NCI-H345 treated with DMSO at 0.1 percent for 48 hours (cell line): ENCODE results near the gene OR13C2.
A peak's percentile ranks its signal among the peaks of the same experiment; 100 is the strongest.
"Not testable (repeated sequence)": the region's sequence is repeated elsewhere in the genome, so short reads cannot be mapped to it uniquely, and the experiment has no call there.

Experiments
- DNase-seq: peaks from one replicate; lab custom pipeline; 2025; ENCODE audit not compliant: unreplicated experiment; lab: John Stamatoyannopoulos, UW

OR13C2 gene, protein sequence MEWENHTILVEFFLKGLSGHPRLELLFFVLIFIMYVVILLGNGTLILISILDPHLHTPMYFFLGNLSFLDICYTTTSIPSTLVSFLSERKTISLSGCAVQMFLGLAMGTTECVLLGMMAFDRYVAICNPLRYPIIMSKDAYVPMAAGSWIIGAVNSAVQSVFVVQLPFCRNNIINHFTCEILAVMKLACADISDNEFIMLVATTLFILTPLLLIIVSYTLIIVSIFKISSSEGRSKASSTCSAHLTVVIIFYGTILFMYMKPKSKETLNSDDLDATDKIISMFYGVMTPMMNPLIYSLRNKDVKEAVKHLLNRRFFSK

DNA sequence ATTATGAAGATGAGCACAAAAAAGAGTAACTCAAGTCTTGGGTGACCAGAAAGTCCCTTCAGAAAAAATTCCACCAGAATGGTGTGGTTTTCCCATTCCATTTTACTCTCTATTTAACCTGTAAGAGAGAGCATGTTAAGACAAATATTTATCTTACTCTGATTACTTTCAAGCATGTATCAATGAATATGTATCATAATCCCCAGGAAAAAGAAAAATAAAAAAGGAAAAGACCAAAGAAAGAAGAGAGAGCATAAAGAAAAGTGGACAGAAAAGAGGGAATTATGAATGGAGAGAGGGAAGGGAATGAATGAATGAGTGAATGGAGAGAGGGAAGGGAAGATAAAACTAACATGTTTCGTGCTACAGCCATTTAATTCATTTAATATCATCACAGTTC lies at the start of gene OR13C2:
TSS of gene OR13C2 (minus strand) at position 101 of the 400 bp plus-strand sequence. CDS start at position 101, 0 bp downstream.
- not testable (repeated sequence) for DNase-seq

DNA sequence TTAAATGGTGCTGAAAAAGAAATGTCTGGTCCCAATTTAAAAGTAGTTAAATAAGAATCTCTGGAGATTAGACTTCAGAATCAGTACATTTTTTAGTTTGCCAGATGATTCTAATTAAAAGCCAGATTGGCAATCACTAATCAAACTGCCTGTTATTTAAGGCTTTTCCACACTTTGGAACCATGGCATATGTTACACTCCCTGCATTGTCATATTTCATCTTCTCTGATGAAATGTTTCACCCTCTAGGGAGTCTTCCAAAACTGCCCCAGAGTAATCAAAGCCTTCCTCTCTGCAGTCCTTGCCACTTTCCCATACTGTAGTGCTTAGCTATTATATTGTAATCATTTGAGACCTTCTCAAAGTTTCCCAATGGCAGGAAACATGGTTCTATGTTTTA lies 30.0 kb upstream of the OR13C2 start:
- no peak for DNase-seq

DNA sequence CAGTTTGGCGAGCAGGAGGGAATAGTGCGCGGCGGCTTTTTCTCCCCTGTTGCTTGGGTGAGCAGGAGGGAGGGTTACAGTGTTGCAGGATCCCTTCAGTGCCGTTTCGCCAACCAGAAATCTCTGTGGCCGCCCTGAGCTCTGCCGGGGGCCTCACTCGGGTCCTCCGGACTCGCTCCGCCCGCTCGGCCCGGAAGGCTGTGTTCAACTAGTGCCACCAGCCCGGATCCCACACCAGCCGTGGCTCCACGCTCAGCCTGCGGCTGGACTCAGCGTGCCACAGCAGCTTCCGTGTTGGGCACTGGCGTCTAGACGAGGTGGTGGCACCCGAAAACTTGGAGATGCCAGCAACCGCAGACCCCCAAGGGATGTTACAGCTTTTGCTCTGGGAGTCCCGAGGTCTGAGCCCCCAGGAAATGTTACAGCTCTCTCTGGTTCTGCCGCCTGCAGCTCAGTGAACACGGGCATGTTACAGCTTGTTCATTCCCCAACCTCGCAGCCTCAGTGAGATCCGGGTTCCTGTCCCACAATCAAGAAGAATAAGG lies 28.6 kb upstream of the OR13C2 start:
- no peak for DNase-seq

DNA sequence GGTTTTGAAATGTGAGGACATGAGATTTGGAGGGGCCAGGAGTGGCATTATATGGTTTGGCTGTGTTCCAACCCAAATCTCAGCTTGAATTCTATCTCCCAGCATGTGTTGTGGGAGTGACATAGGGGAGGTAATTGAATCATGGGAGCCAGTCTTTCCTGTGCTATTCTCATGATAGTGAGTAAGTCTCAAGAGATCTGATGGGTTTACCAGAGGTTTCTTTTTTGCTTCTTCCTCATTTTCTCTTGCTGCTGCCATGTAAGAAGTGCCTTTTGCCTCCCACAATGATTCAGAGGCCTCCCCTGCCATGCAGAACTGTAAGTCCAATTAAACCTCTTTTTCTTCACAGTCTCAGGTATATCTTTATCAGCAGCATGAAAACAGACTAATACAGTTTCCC lies 20.5 kb upstream of the OR13C2 start:
- not testable (repeated sequence) for DNase-seq

DNA sequence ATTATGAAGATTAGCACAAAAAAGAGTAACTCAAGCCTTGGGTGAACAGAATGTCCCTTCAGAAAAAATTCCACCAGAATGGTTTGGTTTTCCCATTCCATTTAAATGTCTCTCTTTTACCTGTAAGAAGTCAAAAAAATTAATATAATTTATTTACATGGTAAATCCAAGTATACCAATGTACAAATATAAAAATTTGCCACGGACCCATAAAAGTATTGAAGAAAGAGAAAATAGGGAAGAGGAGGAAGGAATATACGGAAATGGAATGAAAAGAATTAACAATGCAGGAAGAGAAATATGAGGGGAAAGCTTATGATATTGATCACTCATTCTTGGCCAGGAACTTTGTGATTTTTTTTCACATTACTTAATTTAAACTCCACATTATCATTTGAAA lies 12.7 kb upstream of the OR13C2 start, which contains the start of gene OR13C9:
TSS of gene OR13C9 (minus strand) at position 101 of the 400 bp plus-strand sequence. CDS start at position 101, 0 bp downstream.
- DNase-seq: no peak

DNA sequence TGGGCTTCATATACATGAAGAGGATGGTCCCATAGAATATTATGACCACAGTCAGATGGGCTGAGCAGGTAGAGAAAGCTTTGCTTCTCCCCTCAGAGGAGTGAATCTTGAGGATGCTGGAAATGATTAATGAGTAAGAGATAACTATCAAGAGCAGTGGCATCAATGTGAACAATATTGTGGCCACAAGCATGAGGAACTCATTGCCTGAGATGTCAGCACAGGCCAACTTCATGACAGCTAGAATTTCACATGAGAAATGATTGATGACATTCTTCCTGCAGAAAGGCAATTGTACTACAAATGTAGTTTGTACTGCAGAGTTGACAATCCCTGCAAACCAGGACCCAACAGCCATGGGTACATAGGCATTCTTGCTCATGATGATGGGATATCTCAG lies 12.0 kb upstream of the OR13C2 start:
- no peak for DNase-seq

DNA sequence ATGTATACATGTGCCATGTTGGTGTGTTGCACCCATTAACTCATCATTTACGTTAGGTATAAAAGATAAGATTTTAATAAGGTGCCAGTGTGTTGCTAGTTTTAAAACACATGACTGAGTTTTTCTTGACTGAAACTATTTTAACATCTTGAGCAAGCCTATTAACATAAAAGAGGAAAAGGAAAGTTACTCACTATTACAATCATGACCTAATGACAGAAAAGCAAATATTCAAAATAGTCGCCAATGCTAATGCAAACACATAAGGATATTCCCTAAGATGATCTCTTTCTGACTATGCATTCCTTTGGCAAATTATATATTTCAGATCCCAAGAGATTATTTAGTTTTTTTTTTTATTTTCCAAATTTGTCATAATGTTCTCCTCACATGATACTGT lies 5.8 kb upstream of the OR13C2 start:
- DNase-seq: no peak

DNA sequence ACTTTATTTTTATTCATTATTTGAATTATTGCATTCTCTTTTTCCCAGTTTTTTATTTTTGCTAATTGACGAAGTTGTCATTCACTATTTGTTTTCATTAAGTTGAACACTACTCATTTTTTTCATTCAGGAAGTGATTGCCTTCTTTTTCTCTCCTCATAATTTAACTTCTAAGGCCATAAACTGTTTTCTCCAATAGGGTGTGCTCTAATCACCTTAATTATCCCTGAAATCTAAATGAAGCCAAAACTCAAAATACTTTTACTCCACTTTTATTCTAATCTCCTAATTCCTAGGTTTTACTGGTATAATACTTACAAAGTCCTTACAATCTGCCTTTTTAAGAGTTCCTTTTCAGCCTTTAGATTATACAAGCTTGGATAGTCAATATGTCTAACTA lies 2.9 kb upstream of the OR13C2 start:
- DNase-seq: no peak

DNA sequence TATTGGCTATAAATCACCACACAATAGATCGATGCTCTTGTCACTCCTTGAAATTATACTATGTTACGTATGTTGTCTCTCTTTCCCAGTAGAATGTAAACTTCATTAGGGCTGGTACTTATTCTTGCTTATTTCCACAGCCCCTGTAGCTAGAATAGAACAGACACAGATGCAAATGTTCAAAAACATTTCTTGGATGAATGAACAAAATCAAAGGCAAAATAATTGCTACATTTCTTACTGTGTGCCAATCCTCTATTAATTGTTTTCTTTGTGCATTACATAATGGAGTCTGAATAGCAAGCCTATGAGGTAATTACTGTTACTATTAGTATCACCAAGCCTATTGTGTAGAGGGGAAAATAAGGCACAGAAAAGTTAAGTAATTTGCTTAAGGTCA lies 725 bp upstream of the OR13C2 start:
- no peak for DNase-seq

DNA sequence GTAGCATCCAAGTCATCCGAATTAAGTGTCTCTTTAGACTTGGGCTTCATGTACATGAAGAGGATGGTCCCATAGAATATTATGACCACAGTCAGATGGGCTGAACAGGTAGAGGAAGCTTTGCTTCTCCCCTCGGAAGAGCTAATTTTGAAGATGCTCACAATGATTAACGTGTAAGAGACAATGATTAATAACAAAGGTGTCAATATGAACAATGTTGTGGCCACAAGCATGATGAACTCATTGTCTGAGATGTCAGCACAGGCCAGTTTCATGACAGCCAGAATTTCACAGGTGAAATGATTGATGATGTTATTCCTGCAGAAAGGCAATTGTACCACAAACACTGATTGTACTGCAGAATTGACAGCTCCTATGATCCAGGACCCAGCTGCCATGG lies 626 bp downstream of the OR13C2 start:
- DNase-seq: no peak

DNA sequence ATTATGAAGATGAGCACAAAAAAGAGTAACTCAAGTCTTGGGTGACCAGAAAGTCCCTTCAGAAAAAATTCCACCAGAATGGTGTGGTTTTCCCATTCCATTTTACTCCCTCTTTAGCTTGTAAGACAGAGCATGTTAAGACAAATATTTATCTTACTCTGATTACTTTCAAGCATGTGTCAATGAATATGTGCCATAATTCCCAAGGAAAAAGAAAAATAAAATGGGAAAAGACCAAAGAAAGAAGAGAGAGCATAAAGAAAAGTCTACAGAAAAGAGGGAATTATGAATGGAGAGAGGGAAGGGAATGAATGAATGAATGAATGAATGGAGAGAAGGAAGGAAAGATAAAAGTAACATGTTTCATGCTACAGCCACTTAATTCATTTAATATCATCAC lies 6.1 kb downstream of the OR13C2 start, which contains the start of gene OR13C5:
TSS of gene OR13C5 (minus strand) at position 101 of the 400 bp plus-strand sequence. CDS start at position 101, 0 bp downstream.
- not testable (repeated sequence) for DNase-seq

DNA sequence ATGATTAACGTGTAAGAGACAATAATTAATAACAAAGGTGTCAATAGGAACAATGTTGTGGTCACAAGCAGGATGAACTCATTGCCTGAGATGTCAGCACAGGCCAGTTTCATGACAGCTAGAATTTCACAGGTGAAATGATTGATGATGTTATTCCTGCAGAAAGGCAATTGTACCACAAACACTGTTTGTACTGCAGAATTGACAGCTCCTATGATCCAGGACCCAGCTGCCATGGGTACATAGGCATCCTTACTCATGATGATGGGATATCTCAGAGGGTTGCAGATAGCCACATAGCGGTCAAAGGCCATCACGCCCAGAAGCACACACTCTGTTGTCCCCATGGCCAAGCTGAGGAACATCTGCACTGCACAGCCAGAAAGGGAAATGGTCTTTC lies 6.7 kb downstream of the OR13C2 start:
- DNase-seq: not testable (repeated sequence)

DNA sequence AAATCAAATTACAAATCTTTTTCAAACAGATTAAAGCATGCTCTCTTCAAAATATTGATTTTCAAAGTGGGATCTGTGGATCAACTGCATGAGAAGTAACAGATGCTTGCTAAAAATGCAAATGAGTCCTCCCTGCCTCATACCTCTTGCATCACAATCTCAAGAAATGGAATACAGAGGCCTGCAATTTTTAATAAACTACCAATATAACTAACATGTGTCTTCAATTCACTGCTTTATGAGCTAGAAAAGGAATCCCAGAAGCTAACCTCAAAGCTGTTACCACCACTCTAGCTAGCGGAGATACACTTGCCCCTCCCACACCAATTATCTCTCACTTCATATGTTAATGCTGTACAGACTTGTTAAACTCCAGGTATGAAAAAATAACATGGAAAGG lies 15.8 kb downstream of the OR13C2 start:
- DNase-seq: no peak

DNA sequence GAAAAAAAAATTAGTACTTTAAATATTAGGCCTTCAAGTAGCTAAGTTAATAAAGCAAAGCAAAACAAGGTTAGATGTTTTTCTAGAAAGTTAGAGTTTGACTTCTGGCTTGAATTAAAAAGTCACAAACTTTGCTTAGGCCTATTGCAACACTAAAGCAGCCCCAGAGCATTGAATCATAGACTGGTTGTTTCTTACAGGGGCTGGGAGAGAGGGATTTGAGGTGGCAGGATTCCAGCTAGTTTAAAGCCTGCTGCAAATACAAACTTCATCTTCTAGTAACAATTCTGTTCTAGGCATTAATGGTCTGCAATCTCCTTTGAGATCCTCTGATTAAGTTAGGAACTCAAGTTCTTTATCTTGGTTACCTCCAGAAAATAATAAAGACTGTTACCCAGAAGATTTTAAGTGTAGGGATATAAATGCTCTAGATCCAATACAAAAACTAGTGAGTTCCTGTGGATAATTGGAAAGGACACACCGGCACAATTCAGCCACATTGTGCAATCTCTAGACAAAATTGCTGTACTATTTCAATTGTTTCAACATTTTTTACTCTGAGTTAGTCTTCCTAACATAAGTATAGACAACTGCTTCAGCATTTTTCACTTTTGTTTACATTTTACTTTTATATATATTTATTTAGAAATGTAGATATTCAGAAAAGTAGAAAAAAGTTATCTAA lies 18.8 kb downstream of the OR13C2 start:
- no peak for DNase-seq

DNA sequence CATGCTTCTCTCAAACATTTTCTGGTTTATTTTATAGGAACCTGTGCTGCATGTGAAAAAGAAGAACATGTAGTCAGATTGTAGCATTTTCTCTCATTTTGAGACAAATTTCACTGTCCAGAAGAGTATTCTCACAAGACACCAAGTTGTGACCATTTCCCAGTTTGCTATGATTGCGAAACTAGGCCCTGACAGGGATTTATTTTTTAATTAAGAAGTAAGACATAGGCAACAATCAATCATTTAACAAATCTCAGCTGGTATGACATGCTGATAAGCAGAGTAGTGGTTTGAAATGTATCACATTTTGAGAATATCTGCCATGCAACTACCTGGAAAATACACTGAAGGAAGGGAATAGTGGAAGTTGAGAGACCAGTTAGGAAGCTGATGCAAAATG lies 24.9 kb downstream of the OR13C2 start:
- DNase-seq: no peak

DNA sequence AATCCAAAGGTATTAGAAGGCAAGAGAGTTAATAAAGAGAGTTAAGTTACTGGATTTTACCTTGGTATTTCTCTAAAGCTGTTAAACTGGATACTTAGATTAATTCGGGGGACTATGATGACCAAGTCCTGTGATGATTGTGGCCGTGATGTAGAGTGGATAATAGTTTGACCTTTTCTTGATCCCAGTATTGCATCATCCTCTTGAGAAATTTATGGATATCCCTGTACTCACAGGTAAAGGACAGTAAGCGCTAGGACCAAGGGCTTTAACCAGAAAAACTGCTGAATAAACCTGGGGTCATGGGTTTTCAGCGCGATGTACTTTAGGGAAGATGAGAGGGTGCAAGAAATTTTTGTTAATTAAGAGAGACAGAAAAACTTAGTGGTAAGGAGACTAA lies 28.2 kb downstream of the OR13C2 start:
- DNase-seq: no peak

DNA sequence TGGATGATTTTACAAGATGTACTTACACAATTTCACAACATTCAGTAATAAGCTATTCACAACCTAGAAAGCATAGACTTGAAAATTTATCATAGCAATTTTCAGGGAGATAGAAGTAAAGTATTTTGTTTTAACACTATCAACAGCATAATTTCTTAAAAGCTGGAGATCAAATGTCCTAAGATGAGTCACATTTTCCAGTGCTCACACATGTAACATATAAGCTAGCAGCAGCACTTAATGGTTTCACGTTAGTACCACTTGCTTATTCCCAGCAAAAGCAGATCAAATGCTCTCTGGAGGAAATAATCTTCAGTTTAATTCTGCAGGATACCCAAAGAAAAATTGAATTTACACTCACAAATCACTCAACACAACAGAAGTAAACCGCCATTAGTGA lies 30.0 kb downstream of the OR13C2 start:
- DNase-seq: no peak

DNA sequence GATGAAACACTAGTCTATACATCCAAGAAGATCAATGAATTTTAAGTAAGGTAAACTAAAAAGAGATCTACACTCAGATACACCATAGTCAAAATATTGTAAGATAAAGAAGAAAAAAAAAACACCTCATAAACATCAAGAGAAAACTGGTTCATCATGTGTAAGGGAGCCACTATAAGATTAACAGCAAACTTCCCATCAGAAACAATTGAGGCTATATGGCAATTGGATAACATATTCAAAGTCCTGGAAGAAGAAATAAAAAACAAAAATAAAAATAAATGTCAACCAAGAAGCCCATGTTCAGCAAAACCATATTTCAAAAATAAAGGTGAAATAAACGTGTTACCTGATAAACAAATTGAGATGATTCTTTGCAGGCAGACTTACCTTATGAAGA lies 32.8 kb downstream of the OR13C2 start:
- no peak for DNase-seq

DNA sequence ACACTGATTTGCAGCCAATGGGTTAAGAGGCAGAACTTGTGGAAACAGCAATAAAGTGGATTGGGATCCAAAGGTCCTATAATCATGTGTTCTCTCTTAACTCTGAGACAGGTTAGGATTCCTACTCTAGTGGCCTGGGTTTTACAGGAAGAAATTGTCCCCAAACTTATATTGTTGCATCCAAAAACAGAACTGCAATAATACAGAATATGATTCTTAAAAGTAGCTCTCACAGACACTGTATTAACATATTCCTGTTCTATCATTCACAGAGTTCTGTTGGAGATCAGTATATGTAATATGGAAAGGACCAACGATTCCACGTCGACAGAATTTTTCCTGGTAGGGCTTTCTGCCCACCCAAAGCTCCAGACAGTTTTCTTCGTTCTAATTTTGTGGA lies 36.6 kb downstream of the OR13C2 start, which contains the start of gene OR13C8:
TSS of gene OR13C8 (plus strand) at position 301 of the 400 bp plus-strand sequence. CDS start at position 301, 0 bp downstream.
- no peak for DNase-seq

DNA sequence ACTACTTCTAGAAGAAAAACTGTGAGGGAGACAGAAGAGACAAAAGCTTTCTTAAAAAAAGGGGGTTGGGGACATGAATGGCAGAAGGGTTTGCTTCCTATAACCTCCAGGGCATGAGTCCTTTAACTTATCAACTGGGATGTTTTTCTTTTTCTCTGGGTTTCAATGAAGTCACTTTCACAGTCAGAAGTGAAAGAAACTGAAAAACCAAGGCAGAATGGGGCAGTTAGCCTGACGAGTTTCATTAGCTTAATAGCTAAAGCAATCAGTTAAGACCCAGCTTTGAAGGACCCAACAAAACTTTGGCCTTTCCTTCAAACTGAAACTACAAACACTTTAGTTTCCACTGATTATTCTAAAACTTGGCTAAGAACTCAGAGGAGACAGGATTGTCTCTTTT lies 41.1 kb downstream of the OR13C2 start:
- no peak for DNase-seq

DNA sequence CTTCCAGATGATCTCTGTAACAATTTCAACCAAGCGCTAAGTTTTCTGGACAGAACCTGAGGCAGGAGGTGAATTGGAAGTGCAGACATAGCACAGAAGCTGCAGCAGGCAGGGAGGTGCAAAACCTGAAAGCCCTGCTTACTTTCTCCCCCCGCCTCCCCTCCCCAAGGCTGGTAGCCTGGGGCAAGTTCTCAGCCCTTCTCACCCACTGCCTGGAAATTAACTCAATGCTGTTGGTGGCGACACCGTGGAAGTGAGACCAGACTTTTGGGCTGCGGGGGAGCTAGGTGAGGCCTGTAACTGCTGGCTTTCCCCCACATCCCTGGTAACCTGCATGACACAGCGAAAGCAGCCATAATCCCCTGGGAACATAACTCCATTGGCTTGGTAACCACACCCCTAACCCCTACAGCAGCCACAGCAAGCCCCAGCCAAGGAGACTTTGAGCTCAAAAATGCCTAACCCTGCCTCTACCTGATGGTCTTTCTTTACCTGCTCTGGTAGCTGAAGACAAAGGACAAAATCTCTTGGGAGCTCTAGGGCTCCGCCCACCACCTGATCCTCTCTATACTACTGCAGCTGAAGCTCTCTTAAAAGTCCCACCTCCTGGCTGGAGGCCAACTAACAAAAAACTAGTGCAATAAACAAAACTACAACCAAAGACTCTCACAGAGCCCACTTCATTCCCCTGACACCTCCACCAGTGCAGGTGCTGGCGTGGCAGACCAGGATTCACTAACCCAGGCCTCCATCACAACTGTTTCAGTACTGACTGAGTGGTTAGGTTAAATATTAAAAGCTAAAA lies 48.4 kb downstream of the OR13C2 start:
- peak; percentile 14 for DNase-seq
